ENCODE data around the gene CX3CR1.

The CX3CR1 gene

DNA sequence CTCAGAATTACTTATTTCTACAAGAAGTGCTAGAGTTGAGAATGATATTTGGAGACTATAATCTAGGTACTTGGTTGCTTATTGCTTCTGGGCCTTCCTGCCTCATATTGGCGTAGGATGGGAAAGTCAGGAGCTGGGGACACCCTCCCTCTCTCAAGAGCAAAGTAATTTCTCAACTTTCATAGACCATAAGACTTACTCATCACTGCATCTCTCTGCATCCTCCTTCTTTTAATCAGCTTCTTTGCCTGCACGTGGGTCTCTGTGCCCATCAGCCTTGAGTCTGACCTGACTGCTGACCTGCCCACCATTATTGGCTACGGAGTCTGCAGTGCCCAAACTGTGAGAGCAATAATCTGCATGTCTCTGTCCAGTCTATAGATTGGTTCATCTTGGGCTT is 60.1 kb downstream of the CX3CR1 start:
- DNase-seq, result no peak

DNA sequence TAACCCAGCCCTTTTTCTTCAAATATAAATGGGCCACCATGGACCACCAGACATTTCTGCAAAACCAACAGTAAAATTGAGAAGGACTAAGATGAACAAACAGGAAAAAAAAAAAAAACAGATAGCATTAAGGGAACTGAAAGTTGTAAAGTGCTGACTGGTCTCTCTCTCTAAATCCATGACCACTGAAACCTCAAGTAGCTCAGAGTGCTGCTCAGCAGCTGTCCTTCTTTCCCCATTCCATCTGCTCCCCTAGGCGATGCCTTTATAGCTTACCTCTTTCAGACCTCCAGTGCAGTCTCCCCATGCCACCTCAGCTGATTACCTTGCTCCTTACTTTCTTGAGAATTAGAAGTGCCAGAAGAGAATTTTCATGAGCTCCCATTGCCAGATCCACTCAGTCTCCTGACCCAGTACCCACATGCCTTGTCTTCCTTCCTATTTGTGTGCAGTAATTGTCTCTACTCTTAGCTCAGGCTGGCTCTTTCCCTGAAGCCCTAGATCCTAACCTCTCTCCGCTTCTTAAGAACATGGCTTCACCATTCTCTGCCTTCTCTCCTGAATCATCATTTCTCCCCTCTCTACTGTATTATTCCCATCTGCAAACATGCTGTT is 63.6 kb downstream of the CX3CR1 start:
- no peak for DNase-seq

GRCh38 chr3:39213613-39214012 is 66.2 kb downstream of the CX3CR1 start:
- DNase-seq, result no peak

Measured in GOT3 (cell line).